GM18907 (cell line): ENCODE measurements around the gene ETFA.

ENCODE experiments used
- ATAC-seq: cut with Tn5 transposase; IDR thresholded peaks from one replicate; pipeline ENCODE4 v1.9.1; 2021; ENCODE audit warnings: mild to moderate bottlenecking, moderate library complexity; ENCODE audit not compliant: unreplicated experiment

Gene ETFA

DNA sequence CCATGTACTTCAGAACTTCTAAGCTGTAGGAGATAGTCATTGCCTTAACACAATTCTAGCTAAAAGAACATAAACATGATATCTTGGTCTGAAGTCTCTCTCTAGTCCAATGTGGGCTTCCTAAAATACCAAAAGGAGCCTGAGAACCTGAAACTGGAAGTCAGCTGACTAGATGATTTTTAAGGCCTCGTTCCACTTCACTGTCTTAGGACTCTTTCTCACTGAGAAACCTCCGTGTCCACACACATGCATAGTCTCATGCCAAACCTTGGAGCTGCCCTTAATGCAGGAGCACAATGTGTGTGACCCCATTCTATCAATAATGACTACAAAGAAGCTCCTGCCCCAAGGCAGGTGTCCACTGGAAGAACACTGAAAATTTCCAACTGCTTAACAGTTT lies 87.7 kb downstream of the ETFA start:
- ATAC-seq: no peak

DNA sequence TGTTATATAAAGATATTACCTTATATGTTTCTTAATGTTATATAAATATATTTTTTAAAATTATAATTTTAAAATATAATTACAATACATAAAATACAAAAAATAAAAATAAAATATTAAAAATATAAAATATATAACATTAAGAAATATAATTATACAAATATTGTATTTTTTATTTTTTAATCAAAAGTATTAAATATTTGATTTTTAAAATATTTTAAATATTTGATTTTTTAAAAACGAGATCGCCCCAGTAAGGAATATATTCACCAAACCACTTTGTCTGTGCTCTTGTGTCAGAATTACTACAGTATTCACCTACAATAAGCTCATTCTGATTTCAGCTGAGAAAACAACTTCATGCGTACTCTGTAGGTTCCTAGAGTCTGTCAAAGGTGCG lies 89.1 kb downstream of the ETFA start:
- no peak for ATAC-seq

DNA sequence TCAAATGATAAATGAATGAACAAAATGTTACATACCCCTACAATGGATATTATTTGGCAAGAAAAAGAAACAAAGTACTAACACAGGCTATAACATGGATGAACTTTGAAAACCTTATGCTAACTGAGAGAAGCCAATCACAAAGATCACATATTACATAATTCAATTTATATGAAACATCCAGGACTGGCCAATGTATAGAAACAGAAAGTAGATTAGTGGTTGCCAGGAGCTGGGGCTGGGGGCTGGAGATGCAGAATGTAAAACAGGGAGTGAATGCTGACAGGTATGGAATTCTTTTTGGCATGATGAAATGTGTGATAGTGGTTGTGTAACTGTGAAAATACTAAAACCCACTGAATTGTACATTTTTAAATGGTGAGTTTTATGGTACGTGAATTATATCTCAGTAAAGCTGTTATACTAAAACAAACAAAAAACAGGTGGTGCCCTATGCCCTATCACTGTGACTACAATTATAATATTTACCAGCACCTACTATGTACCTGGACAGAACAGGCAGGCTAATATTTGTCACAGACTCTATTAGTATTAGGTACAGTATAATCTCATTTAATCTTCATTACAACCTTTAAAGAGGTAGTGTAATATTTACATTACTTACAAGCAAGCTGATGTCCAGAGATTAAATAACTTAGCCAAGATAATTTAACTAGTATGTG lies 90.0 kb downstream of the ETFA start:
- no peak for ATAC-seq

DNA sequence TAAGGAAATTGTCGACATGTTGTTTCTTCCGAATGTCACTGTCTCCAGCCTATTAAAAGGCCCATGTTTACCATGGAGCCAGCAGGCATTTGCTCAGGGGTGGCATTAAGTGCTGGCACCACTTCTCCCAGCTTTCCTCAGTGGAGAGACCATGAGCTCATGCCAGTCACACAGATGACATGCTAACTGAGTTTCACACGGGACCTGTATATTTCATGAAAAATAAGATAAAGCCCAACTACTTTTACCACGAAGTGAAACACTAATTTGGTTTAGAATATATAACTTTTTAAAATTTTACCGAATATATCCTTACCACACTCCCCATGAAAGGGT lies 93.4 kb downstream of the ETFA start:
- no peak for ATAC-seq

DNA sequence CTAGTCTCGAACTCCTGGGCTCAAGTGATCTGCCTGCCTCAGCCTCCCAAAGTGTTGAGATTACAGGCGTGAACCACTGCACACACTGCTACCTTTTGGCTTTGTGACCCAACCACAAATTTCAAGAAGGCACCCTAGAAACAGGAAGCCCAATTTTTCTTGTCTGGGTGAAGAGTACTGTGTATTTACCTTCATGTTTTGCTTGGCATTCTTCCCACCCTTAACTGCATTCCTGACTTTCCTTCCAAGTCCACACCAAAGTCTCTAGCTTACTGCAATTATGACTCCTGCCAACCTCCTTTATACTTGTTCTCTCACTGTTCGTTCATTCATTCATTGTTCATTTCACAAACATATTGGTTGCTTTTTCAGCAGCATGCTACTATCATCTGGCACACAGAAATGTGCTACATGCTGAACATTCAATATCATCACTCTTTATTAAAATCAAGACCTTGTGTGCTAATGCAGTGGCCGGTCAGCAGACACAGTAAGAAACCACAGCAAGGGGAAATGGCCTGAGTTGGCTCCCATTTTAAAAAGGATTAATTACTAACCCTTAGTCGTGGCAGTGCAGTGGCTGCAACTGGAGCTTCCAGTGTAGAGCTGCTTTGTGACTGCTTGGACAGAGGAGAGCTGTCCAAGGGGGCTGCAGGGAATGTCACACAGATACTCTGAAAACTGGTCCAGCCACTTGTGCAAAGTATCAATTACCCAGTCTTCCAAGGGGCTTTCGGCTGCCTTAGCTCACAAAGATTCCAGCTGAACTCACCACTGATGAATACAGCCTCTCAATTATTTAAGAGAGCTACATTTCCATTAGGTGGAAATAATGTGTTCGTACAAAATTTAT lies 94.0 kb downstream of the ETFA start:
- no peak for ATAC-seq

DNA sequence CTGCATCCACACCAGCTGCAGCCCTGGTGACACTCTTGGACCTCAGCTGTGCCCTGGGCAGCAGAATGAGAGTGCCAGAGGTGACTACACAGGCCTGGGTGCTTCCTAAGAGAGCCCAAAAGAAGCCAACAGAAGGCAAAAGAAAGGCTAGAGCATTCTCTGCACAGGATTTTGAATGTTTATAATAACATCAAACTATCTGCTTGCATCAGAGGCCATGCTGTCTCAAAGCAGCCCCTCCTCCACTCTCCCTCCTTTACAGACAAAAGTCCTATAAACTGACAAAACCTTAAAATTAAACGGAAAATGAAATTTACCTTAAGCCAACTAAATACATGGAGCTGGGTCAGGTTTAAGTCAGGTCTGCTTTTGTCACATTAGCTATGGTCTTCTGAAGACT lies 95.6 kb downstream of the ETFA start:
- no peak for ATAC-seq

DNA sequence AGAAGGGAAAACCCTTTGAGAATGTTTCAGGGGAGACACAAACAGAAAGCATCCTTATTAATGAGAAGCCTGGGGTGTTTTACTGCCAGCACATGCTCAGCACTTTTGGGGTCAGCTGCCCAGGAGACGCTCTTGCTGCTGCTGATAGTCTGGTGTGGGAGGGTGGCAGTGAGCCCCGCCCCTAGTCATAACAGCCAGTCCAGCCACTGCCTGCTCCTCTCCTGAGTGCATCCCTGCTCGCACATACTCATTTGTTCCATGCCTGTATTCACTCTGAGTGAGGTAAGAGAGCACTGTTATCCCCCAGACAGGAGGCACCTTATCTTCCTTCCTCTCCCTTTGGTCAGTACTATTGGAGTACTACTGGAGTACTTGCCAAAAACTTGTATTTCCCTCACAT lies 101.3 kb downstream of the ETFA start:
- ATAC-seq: no peak

DNA sequence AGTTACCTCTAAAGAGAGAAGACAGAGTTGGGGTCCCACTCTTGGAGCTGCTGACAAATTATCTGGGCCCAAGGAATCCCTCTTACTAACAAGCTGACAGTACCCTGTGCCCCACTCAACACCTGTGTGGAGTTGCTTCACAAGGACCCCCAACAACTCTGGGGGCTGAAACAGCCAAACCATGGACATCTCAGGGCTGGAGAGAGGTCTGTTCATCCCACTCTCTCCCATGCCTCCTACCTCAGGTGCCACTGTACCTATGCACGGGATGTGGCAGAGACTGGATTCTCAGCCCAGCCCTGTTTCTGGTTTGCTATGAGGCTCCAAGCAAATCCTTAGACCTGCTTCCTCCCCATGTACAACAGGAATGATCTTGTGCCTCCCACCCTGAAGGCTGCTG lies 101.7 kb downstream of the ETFA start:
- no peak for ATAC-seq

DNA sequence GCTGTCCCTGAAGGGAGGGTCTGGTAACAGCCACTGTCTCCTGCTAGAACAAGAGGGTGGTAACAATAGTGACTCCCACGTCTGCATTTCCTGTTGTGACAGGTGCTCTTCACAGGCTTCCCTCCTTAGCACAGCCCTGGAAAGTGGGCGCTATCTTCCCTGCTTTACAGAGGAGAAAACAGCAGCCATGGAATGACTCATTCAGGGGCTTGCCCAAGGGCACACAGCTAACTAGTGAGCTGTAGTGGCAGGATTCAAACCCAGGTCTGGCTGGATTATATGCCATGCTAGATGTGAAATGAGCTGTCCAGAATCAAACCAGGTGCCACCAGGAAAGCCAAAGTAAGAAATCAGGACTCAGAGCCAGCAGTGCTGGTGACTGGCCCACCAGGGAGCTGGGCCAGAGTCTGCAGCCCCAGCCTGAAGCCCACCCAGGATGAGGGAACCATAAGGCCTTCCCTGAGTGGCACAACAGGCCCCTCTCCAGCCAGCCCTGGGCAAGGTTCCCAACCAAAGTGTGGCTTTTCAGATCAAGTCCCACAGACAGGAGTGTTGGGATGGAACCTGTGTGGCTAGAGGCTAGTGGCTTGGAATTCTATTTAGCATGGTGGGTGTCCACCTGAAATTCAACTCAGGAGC lies 102.4 kb downstream of the ETFA start:
- ATAC-seq: no peak

DNA sequence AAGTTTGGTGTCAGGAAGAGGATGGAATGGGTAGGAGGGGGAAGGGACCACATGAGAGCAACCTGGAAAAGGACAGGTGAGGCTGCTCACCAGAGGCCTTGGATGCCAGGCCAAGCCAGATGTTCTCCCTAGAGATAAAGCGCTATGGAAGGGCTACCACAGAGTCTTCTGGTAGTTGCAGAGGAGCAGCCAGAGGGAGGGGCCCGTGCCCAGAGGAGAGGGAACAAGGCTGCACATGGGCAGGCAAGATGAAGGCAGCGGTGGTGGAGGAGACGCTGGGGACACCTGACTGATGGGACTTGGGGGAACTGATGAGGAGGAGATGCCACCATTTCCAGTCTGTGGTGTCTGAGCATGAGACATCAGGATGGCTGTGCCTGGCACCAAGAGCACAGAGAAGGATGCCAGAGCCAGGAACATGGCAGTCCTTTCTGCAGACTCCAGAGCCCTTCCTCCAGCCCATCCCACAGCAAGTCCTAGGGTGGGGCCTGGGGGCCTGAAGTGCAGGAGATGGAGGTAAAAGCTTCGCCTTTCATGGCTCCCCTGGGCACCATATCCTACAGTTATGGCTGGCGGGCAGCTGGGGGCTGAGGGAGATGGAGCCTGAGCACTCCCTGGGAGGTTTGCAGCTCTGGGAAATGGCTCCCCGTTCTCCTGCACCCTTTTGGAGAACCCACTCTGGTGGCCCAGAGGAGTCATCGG lies 103.0 kb downstream of the ETFA start:
- ATAC-seq: no peak

DNA sequence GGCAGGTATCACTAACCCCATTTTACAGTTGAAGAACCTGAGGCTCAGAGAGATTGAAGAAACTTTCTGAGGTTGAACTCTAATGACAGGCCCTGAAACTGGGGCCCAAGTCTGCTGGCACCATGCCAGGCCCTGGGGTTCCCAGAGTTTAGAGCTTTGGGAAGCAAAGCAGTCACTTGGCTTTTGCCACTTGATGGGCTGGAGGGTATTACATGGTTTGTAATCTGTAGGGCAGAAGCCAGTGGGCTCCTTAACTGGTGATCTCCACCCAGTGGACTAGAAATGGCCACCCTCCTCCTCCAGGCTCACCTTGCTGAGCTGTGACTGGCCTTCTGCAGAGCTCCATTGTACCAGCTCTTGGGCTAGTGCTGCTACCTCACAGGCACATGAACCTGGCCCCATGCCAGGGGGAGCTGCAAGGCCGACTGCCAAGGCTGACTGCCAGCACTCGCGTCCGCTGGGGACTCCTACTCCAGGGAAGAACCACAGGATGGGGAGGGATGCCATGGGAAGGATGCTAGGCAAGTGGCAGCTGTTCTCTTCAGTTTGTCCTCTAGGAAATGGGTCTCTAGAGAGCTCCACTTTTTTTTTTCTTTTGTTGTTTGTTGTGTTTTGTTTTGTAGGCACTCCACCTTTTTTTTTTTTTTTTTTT lies 104.8 kb downstream of the ETFA start:
- no peak for ATAC-seq

DNA sequence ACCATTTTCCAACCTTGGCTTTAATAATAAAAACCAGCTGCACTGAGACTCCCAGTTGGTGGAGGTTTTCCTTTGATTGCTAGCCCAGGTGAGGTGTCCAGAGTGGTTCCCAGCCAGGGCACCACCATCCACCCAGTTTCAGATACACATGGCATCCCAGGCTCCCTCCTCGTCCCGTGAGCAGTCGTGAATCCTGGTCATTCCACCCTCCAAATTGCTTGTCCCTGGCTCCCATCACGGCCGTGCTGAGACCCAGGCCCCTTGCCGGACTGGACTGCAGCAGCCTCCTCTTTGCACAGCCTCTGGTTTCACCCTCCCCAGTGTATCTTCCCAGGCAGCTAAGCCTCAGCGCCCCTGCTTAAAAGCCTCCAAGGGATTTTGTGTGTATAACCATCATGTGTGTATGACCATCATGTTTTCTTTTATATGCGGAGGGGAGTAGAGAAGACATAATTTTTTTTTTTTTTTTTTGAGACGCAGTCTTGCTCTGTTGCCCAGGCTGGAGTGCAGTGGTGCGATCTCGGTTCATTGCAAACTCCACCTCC lies 106.3 kb downstream of the ETFA start:
- ATAC-seq: no peak

DNA sequence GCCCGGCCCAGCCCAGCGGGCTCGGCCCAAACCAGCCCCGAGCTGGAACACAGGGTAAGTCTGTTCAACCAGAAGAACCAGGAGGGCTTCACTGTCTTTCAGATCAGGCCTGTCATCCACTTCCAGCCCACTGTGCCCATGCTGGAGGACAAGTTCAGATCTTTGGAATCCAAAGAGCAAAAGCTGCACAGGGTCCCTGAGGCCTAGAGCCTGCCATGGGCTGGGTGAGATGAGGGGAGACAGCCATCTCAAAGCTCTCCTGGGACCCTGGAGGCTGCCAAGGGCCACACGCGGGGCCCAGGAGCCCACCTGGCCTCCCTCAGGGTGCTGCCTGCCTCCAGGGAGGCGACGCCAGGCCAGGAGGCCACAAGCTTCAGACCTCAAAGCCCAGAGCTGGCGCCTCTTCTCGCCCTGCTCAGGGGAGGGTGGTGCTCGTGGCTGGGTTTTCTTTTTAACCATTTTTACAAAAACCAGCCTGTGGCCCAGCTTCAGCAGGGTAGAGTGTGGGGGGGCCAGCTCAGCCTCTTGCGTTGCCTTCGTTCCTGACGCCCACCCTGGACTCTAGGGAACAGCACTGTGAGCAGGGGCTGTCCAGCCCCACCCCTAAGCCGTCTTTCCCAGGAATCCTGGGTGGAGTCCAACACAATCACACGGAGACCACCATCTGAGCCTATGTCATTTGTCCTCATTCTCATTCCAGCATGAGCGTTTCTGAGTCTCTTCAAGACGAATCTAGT lies 107.0 kb downstream of the ETFA start:
- no peak for ATAC-seq

DNA sequence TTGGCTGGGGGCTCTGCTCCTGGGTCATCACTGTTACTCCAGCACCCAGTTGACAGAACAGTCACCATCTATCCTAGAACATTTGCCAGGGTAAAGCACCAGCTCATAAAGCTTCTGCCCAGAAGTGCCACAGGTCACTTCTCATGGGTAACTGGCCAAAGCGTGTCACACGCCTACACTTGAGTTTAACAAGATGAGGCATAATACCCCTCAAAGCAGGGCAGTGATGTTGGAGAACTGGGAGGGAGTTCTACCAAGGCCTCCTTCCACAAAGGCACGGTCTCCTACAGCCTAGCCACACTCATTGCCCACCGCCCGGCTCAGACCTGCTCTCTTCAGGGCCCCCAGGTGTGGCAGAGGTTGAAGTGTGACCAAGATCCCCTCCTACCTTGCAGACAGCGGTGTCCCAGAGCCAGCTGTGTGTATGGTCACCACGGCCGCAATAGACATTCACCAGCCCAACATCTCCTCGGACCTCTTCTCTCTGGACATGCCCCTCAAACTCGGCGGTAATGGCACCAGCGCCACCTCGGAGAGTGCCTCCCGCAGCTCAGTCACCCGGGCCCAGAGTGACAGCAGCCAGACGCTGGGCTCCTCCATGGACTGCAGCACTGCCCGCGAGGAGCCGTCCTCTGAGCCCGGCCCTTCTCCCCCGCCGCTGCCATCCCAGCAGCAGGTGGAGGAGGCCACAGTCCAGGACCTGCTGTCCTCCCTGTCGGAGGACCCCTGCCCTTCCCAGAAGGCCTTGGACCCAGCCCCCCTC lies 107.7 kb downstream of the ETFA start:
- ATAC-seq: no peak

DNA sequence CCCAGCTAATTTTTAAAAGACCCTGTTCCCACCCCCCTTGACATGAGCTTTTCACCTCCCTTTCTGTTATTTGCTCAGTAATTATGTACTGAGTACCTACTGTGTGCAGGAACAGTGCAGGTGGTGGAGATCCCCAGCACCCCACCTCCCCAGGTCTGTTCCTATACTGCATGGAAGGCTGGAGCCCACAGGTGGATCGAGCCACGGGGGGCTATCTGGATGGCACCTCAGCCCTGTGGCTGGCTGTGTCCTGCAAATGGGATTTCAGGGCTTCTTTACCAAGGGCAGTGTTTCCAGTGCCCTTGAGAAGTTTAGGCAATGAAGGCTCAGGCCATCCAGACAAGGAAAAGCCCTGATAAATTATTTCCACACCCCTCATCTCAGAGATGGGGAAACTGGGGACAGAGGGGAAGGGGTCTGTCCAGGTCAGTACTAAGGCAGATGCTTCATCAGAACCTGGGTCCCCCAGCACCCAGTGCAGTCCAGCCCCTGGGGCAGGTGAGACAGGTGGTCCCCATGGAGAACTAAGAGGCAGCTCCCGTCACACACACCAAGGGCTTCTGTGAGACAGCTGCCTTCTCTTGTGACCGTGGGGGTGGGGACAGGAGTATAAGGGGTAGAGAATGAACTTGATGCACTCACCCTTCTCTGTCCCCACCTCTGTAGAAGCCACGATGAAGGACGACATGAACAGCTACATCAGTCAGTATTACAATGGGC lies 109.6 kb downstream of the ETFA start:
- no peak for ATAC-seq

DNA sequence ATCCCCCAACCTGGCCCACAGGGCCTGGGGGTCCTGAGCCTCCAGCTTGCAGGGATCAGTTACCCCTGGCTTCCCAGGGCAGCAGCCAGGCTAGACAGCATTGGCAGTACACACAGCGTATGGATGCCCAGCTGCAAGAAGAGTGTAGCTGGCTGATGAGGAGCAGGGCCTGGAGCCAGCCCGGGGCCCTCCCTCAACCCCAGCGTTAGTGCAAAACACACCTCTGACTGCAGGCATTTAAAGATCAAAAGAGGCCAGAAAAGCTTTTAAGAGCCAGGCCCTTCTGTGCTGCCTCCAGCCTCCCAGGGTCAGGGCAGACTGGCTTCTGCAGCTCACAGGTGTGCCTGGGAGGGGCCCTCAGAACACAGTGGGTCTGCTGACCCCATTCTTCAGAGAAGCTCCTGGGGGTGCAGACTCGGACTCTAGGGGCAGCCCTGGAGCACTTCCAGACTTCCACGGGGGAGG lies 110.6 kb downstream of the ETFA start:
- ATAC-seq: no peak

DNA sequence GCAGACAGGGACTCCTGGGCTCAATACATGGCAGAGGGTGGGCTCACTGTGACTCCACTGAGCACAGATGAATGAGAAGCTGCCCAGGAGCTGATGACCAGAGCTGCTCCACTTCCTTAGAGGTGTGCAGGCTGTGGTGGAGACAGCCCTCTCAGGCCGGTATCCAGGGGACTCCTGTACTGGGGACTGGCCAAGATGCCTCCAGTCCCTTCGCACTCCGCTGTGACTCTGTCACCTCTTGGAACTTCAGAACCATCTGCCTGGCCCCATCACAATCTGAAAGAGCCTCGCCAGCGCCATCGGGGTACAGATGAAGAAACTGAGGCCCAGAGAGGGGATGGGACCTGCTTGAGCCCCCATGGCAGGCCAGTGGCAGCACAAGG lies 111.2 kb downstream of the ETFA start:
- ATAC-seq: no peak
